HFFc6 (cell line): ENCODE data around the gene ACOXL. TPM values are rescaled to one million over a fixed set of nuclear protein-coding genes. Genes with fewer than 3 reads are reported as not detected.

ENCODE experiments used
- DNase-seq: peaks from one replicate; pipeline ENCODE4 v3.0.0-alpha.2; 2018
- H3K27ac Mint-ChIP-seq: 2 replicates; pipeline ENCODE4 v1.8.0; 2020; ENCODE audit warnings: mild to moderate bottlenecking, mixed read lengths
- H3K27me3 Mint-ChIP-seq: 2 replicates; pipeline ENCODE4 v1.8.0; 2021; ENCODE audit warnings: mild to moderate bottlenecking, moderate library complexity, mixed read lengths; ENCODE audit not compliant: insufficient read depth
- H3K36me3 Mint-ChIP-seq: 2 replicates; pipeline ENCODE4 v1.8.0; 2021; ENCODE audit warnings: low read depth, mixed read lengths
- H3K4me1 Mint-ChIP-seq: 2 replicates; pipeline ENCODE4 v1.8.0; 2020; ENCODE audit warnings: low read depth, mixed read lengths
- H3K4me3 Mint-ChIP-seq: 2 replicates; pipeline ENCODE4 v1.8.0; 2020; ENCODE audit warnings: mild to moderate bottlenecking, moderate library complexity, mixed read lengths
- H3K9me3 Mint-ChIP-seq: 2 replicates; pipeline ENCODE4 v1.8.0; 2020; ENCODE audit warnings: mild to moderate bottlenecking, mixed read lengths
- CTCF ChIP-seq: fragments of 200-600 bp; sonication (generic); IDR thresholded peaks from 2 replicates; pipeline ENCODE4 v1.5.0; 2021; ENCODE audit warnings: antibody characterized with exemption, mild to moderate bottlenecking
- total RNA-seq, 6 experiments: library from RNA; stranded (reverse); fragmentation: NEBNext Ultra II Directional; extraction: Animal tissue kit (Norgen Biotek cat#: 25700); gene quantifications; 2 replicates in 1 of 6; 3 replicates in 5 of 6; pipeline ENCODE4 v1.2.3, GENCODE V29; 2021

Gene ACOXL
- total RNA-seq, 6 experiments from 2014 or later = not detected

- no peak overlapping the region for H3K27ac Mint-ChIP-seq
- TF ChIP-seq CTCF = no peak
- DNase-seq = no peak
- peaks cover 21% of the 10 kb centered on the region for H3K27me3 Mint-ChIP-seq
- H3K36me3 Mint-ChIP-seq = no peaks in the 10 kb centered on the region
- H3K4me3 Mint-ChIP-seq = no peak overlapping the region
- peaks cover 6% of the 10 kb centered on the region; the same call in 1 of the 2 replicates for H3K9me3 Mint-ChIP-seq
- H3K4me1 Mint-ChIP-seq = no peaks in the 10 kb centered on the region
Measured at GRCh38 chr2:111011218-111011617, 278.8 kb downstream of the ACOXL start.

GRCh38 chr2:111015283-111015995 lies 283.1 kb downstream of the ACOXL start:
- DNase-seq = no peak
- H3K27me3 Mint-ChIP-seq = peaks cover 19% of the 10 kb centered on the region
- H3K36me3 Mint-ChIP-seq = no peaks in the 10 kb centered on the region
- H3K27ac Mint-ChIP-seq = no peak overlapping the region
- TF ChIP-seq CTCF = no peak
- H3K4me3 Mint-ChIP-seq = no peak overlapping the region
- no peaks in the 10 kb centered on the region for H3K4me1 Mint-ChIP-seq
- H3K9me3 Mint-ChIP-seq = peaks cover 6% of the 10 kb centered on the region; the same call in 1 of the 2 replicates

GRCh38 chr2:111017034-111017622 lies 284.8 kb downstream of the ACOXL start:
- Mint-ChIP-seq H3K9me3 (0 out of 2 replicates have a peak, but pooled peaks cover 6% of the 10 kb centered on the region), H3K36me3 (no peaks in the 10 kb centered on the region), H3K27me3 (peaks cover 29% of the 10 kb centered on the region), H3K4me3 (no peak overlapping the region), H3K4me1 (no peaks in the 10 kb centered on the region), H3K27ac (no peak overlapping the region)
- DNase-seq = no peak
- TF ChIP-seq CTCF = no peak

GRCh38 chr2:111017909-111018308 lies 285.5 kb downstream of the ACOXL start:
- DNase-seq = no peak
- TF ChIP-seq CTCF = no peak
- Mint-ChIP-seq H3K27ac (no peak overlapping the region), H3K4me1 (no peaks in the 10 kb centered on the region), H3K27me3 (peaks cover 33% of the 10 kb centered on the region), H3K36me3 (no peaks in the 10 kb centered on the region), H3K9me3 (no peaks in the 10 kb centered on the region), H3K4me3 (no peak overlapping the region)

- Mint-ChIP-seq H3K4me1 (no peaks in the 10 kb centered on the region), H3K27me3 (peaks cover 42% of the 10 kb centered on the region), H3K4me3 (no peak overlapping the region), H3K27ac (no peak overlapping the region), H3K9me3 (no peaks in the 10 kb centered on the region), H3K36me3 (no peaks in the 10 kb centered on the region)
- TF ChIP-seq CTCF = no peak
- no peak for DNase-seq
Measured at GRCh38 chr2:111019381-111019780, 287.0 kb downstream of the ACOXL start.
